GM12874 (cell line): ENCODE measurements around the gene SMAD7.

Experiments used
- CTCF ChIP-seq: IDR thresholded peaks from 2 replicates; pipeline ENCODE4 v1.5.1; 2011; ENCODE audit warnings: low read depth, mild to moderate bottlenecking, control low read depth, low read length, moderate library complexity; ENCODE audit not compliant: insufficient read depth

The SMAD7 gene

GRCh38 chr18:48962994-48963561 lies 12.3 kb upstream of the SMAD7 start:
- no peak for TF ChIP-seq CTCF

- TF ChIP-seq CTCF: no peak
These were observed 11.7 kb upstream of the SMAD7 start for GRCh38 chr18:48962252-48962993.

- TF ChIP-seq CTCF: no peak
These were observed 10.8 kb upstream of the SMAD7 start for GRCh38 chr18:48961547-48961946.

- TF ChIP-seq CTCF: no peak
These were observed 9.5 kb upstream of the SMAD7 start for GRCh38 chr18:48959921-48960920.

- no peak for TF ChIP-seq CTCF
These were observed 8.8 kb upstream of the SMAD7 start for GRCh38 chr18:48959551-48959920.

GRCh38 chr18:48958951-48959350 lies 8.2 kb upstream of the SMAD7 start:
- no peak for TF ChIP-seq CTCF

- TF ChIP-seq CTCF: no peak
These were observed 6.9 kb upstream of the SMAD7 start for GRCh38 chr18:48957616-48958015.
